SU-DHL-6 (cell line): ENCODE measurements around the gene ZNF174.

Experiments
- EZH2phosphoT487 ChIP-seq: fragments of 200-600 bp; sonication (generic), shearing (Covaris generic); conservative IDR thresholded peaks from 2 replicates; pipeline ENCODE4 v1.6.1; 2018; ENCODE audit warnings: mild to moderate bottlenecking, antibody characterized with exemption, low read length, moderate library complexity, mixed read lengths
- TF ChIP-seq, protein P1 (sequence below): fragments of 200-600 bp; sonication (generic); IDR thresholded peaks from one replicate; pipeline ENCODE4 v1.5.1; 2017; ENCODE audit warnings: antibody characterized with exemption, mild to moderate bottlenecking, low read length, moderate library complexity; ENCODE audit not compliant: insufficient read depth, poor library complexity, severe bottlenecking

DNA sequence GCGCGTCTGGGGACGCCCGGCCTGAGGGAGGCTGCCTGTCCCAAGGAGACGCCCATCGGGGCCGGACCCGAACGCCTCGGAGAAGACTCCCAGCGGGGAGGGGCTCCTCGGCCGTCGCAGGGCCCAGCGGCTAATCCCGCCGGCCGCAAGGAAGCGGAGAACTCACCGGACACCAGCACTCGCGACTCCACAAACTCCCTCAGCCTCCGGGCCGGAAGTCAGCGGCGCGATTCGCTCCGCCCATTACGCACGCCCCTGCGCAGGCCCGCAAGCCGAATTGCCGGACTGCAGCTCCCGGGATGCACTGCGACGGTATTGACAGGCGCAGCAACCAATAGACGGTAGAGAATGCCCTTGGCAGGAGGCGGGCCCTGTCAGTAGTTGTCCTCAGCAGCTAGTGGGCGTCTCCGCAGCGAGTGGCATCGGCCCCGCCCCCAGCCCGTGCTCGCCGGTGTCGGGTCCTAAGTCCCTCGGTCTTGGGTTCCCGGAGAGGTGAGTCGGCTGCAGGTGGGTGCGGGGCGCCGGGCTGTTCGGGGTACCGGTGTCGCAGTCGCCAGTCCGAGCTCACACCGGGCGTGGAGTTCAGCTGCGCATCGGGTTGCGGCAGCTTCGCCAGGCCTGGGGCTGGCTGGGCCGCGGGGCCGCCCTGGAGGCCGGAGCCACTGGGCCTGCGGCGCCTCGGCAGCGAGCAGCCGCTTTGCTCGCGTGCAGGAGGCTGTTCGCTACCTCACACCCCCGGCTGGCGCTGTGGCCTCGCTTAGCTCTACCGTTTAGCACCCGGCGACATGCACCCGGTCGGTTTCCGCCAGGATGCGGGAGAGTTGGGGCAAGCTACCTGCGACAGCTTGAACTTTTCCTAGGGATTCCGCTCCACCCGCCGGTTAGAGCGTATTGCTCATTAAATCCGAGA is at the start of gene ZNF174, which contains the start of gene ZSCAN32:
- TF ChIP-seq, protein P1, sequence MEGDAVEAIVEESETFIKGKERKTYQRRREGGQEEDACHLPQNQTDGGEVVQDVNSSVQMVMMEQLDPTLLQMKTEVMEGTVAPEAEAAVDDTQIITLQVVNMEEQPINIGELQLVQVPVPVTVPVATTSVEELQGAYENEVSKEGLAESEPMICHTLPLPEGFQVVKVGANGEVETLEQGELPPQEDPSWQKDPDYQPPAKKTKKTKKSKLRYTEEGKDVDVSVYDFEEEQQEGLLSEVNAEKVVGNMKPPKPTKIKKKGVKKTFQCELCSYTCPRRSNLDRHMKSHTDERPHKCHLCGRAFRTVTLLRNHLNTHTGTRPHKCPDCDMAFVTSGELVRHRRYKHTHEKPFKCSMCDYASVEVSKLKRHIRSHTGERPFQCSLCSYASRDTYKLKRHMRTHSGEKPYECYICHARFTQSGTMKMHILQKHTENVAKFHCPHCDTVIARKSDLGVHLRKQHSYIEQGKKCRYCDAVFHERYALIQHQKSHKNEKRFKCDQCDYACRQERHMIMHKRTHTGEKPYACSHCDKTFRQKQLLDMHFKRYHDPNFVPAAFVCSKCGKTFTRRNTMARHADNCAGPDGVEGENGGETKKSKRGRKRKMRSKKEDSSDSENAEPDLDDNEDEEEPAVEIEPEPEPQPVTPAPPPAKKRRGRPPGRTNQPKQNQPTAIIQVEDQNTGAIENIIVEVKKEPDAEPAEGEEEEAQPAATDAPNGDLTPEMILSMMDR = no peak
- TF ChIP-seq EZH2phosphoT487 = no peak
